ACHN (cell line): ENCODE measurements around the gene PDHX.
"Not testable (repeated sequence)": the region's sequence is repeated elsewhere in the genome, so short reads cannot be mapped to it uniquely, and the experiment has no call there.

ENCODE experiments used
- DNase-seq: peaks from one replicate; pipeline ENCODE4 v3.0.0-alpha.2; 2015
- in situ Hi-C: cut with HindIII; loops from 2 replicates; pipeline ENCODE4 v1.10.0; 2017; ENCODE audit warnings: low sequenced_read_pairs, low pct_ligation_motif_present, low pct_unique_long_range_greater_than_20kb

PDHX gene

DNA sequence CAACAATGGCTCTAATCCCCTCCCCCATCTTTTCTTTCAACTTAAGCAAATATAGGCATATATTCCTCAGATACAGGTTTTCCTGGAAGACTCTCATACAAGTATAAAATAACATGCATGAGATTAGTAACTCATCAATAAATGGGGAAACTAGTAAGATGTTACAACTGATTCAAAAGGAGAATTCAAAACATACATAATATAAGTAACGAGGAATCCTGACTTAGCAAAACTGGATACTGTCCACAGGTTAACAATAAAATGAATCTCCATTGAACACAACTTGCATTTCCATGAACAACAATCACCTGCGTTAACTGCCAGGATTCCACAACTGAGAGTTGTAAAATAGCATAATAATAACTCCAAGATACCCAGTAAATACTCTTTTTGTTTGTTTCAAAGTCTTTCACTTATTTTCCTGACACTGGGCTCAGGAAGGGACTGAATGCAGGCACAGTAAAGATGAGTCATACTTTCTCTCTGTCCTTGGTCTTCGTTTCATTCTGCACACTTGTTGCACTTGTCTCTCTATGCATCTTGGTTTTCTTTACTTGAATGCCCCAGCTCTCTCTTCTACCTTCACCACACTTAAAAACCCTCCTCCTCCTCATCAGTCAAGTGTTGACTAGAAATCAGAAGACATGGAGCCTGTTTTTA, 8.4 kb upstream of the PDHX start:
- in situ Hi-C loops: no loop called here
- DNase-seq: no peak

- in situ Hi-C loops: no loop called here
- DNase-seq: no peak
These were observed 7.0 kb upstream of the PDHX start for GRCh38 chr11:34909415-34909814.

DNA sequence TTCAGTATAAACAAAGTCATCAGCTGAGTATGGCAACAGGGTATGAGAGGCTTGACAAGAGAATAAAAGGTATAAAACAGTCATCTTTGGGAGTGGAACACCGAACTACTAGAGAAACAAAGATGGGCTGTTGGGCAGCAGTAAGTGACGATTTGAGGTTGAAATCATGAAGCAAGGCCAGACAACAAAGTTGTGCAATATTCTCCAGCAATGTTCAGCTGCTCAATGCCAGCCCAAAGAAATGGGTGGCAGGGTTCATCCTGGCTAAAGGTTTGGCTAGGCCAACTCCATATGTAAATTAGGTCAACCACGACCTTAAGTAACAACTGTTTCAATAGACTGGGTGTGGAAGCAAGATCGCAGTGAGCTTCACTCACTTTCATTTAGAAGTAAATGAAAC, 6.5 kb upstream of the PDHX start:
- in situ Hi-C loops: no loop called here
- no peak for DNase-seq

- in situ Hi-C loops: no loop called here
- no peak for DNase-seq
These were observed 5.6 kb upstream of the PDHX start for GRCh38 chr11:34910817-34911216.

- DNase-seq: no peak
- in situ Hi-C loops: no loop called here
These were observed 4.7 kb upstream of the PDHX start for GRCh38 chr11:34911676-34912075.

DNA sequence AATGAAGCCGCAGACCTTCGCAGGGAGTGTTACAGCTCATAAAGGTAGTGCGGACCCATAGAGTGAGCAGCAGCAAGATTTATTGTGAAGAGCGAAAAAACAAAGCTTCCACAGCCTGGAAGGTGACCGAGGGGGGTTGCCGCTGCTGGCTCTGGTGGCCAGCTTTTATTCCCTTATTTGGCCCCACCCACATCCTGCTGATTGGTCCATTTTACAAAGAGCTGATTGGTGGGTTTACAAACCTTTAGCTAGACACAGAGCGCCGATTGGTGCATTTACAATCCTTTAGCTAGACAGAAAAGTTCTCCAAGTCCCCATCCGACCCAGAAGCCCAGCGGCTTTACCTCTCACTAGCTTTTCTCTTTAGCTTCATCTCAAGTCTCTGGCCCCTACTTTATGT, 2.9 kb upstream of the PDHX start:
- in situ Hi-C loops, DNase-seq: not testable (repeated sequence)

DNA sequence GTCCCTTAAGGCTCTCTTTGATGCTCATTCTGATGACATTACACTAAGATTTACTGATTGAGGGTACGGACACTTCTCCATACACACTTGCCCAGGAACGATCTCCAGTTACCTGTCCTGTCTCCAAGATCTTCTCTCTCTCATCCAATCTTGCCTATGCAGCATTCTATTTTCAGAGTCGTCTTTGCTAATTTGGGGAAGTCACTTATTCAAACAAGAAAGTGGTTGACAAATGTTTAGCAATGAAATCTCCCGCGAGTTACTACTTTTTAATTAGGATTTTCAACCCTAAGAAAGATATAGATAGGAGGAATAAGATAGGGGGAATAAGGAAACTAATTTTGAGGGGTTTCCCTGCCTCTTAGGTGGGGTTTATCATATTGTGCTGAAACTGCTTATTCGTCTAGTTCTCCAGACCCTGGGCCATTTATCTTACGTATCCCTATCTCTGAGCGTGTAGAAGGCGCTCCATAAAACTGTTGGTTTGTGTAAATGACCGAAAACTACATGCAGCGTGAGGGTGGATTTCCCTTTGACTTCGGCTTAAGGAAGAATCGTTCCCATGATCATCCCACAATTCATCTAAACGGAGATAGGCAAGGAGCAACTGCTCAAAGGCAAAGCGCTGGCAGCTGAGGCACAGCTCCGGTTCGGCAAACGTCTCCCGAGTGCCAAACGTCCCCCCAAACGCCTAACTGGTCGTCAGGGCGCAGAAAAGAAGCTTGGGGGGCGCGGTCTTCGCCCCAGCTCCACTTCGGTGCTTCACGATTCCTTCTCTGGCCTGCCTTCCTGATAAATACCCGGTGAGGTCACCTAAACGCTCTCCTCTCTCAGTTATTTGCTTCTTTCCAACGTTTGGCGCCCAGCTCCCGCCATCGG, 1.0 kb upstream of the PDHX start:
- in situ Hi-C loops: no loop called here

DNA sequence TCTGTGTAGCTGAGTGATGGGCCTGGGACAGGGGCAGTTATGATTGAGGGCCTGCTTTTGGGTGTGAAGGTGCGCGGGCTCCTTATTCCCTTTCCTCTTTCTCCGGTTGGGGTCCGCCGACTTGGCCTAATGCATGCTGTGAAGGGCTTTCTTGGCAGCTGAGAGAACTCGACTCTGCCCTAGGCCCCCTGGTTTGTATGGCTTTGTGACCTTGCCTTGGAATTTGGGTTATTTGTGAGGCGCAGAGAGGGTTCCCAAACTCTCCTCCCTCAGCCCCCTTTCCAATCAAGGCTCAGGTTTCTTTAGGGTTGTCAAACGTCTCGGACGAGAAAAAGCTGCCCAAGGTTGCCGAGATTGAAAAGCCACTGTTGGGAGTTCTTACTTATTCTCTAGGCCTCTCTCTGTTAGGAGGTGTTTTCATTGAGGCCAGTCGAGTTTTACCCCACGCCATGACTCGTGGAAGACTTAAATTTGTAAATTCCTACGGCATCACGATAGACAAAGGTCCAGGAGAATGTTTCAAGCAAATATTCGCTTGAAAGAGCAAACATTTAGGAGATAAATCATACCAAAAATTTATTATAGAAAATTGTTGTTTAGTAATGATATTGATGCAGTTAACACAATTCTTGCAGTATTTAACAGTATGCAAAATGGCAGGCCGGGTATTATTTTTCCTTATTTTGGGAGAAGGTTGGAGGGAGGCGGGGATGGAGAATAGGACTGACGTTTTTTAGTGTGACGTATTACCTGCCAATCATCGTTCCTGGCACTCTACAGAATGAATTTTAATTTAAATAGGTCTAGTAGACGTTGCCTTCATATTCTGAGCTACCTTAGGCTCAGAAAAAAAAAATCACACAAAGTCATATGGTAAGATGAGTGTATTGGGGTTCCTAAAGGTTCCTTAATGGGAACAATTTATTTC, 689 bp downstream of the PDHX start:
- DNase-seq: peak; percentile 8
- in situ Hi-C loops: no loop called here

More for the DNA sequence above, 1.0 kb upstream of the PDHX start:
- no peak for DNase-seq

GRCh38 chr11:34921156-34921555, 4.7 kb downstream of the PDHX start:
- in situ Hi-C loops: no loop called here

GRCh38 chr11:34924714-34925113, 8.3 kb downstream of the PDHX start:
- in situ Hi-C loops: no loop called here
- no peak for DNase-seq

More at GRCh38 chr11:34921156-34921555, 4.7 kb downstream of the PDHX start:
- DNase-seq: no peak

DNA sequence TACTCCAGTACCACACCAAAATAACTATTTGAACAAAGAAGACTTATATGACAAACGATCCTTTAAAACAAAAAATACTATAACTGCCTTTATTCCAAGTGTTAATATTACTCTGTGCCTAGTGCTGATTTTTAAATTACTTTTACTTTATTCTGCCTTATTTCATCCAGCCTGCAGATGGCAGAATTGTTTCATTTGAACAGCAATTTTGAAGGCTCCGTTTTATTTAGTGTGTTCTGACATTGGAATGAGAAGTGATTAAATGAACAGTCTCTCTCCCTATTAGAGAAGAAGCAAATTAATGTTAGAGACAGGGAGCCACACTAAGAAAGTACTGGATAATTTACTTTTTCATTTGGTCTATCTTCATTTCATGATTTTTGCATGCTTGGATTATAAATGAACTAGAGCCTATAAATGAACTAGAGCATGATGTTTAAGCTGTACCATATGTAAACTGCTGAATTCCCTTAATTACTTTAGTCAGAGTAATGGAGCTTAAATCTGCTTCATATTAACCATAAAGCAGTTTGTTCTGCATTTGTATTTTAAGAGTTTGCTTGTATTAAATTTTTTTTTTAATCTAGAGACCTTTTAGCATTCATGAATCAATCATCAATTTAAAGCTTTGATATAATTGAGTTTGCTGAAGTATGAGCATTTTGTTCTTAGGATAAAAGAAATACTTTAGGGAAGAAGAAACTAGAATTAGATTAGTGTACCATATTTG, 9.8 kb downstream of the PDHX start:
- in situ Hi-C loops: no loop called here
- DNase-seq: peak; percentile 59

DNA sequence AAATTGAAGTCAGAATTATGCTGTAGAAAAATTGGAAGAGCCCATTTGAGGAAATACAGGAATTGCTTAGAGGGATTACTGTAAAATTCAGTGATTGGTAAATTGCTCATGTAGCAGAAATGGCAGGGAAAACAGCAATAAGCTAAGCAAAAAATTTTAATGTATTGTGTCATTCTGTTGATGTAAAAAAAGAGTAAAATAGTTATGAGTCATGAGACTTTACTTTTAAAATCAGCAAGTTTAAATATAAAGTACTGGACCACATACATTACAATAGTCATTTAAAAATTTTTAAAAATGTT, 10.4 kb downstream of the PDHX start:
- in situ Hi-C loops: no loop called here

DNA sequence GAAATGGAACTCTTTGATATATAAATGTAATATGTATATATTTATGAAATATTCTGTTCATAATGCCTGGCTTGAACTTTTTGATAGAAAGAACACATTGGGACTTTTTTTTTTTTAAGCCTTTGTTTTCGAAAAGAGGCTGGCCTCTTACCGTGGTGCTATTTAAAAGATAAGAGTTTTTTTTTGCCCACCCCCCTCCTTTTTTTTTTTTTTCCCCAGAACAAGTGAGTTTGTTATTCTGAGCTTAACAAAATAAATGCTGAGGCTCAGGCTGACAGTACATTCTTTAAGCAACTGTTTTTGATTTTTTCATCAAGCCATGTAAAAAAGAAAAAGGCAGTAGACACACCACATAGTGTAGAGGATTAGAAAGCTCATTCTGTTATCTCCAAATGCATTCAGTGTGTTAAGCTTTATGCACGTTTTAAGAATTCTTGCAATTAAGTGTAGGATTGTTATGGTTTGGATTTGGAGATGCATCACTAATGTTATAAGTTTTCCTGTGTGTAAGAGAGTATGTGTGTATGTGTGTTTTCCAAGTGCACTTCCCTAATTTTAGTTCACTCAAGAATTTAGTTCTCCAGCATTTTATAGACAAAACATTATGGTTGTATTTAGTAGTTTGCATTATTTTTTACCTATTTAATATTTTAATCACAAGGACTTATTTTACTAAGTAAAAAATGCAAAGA, 12.0 kb downstream of the PDHX start:
- no peak for DNase-seq
- in situ Hi-C loops: no loop called here

More for the DNA sequence above, 10.4 kb downstream of the PDHX start:
- no peak for DNase-seq

- no peak for DNase-seq
- in situ Hi-C loops: no loop called here
These were observed 12.7 kb downstream of the PDHX start for GRCh38 chr11:34928960-34929680.

GRCh38 chr11:34929794-34930763, 13.7 kb downstream of the PDHX start:
- in situ Hi-C loops: no loop called here
- DNase-seq: no peak

DNA sequence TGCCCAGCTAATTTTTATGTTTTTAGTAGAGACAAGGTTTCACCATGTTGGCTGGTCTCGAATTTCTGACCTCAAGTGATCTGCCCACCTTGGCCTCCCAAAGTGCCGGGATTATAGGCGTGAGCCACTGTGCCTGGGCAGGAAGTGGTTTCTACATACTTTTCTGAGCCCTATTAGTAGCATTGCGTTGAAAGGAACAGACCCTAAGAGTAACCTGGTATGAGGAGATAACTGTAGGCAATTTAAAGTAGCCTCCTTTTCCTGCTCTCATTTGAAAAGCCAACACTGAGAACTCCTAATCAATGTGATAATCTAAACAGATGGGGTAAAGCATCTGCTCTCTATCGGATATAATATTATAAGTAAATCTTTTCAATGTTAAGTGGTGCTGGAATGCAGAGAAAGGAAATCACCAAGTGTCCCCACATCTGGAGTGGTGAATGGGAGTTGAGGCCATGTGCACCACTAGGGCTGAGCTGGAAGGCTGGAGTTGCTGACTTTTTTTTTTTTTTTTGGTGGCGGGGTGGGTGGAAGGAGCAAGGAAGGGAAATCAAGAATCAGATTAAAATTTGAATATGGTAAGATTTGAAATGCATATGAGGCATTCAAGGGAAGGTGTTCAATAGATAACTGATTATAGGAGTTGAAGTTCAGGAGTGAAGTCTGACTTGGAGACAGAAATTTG, 20.7 kb downstream of the PDHX start:
- in situ Hi-C loops: no loop called here
- DNase-seq: no peak
